ENCODE results near the gene IFT25.

DNA sequence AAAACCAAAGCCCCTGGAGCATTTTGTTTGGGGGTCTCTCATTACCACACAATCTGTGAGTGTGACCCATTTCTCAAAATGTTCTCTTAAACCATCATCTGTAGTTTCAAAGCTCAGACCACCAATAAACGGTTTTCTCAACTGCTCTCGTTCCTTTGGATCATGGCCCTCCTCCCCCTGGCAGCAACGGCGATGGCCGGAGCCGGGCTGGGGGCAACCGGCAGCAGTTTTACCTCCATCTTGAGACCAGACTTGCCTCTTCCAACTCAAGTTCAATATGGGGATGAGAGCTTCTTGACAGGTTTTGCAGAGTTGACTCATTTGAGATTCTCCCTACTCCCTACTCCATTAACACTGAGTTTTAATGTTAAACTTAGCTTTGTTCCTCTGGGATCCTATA lies 30.4 kb upstream of the IFT25 start:
- TF ChIP-seq, protein P1, sequence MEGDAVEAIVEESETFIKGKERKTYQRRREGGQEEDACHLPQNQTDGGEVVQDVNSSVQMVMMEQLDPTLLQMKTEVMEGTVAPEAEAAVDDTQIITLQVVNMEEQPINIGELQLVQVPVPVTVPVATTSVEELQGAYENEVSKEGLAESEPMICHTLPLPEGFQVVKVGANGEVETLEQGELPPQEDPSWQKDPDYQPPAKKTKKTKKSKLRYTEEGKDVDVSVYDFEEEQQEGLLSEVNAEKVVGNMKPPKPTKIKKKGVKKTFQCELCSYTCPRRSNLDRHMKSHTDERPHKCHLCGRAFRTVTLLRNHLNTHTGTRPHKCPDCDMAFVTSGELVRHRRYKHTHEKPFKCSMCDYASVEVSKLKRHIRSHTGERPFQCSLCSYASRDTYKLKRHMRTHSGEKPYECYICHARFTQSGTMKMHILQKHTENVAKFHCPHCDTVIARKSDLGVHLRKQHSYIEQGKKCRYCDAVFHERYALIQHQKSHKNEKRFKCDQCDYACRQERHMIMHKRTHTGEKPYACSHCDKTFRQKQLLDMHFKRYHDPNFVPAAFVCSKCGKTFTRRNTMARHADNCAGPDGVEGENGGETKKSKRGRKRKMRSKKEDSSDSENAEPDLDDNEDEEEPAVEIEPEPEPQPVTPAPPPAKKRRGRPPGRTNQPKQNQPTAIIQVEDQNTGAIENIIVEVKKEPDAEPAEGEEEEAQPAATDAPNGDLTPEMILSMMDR (IDR thresholded peaks at IDR 0.05), result no peak
- TF ChIP-seq POLR2A (IDR thresholded peaks at IDR 0.05) (no peak), EP300 (IDR thresholded peaks at IDR 0.05) (no peak)

All from tibial nerve (tissue), 4 donors.